Measurements from ENCODE around the gene STAM.

The STAM gene

DNA sequence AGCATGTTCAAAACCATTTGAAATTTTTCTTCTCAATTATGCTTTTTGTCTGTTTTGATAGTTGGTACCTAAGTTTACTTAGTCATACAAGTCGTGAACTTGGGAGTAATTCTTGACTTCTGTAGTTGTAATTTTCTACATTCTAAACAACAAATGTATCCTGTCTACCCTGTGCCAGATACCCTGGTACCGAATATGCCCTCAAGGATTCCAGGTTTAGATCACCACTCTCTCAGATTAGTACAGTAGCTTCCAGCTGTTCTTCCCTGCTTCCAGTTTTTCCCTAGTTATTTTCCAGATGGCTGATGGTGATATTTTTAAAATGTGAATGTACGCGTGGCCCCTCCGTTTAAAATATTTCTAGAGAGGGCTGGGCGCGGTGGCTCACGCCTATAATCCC, 6.5 kb downstream of the STAM start:
- Histone ChIP-seq H3K4me2 (ENCODE audit: low read length) (no peak overlapping the region), H3K36me3 (replicated peaks; ENCODE audit: low read depth, low read length) (peaks cover 14% of the 10 kb centered on the region), H4K20me1 (ENCODE audit: insufficient read depth, low read length) (peaks cover 12% of the 10 kb centered on the region), H3K27ac (ENCODE audit: low read length) (no peak overlapping the region), H3K9me3 (ENCODE audit: insufficient read depth, low read length) (peaks cover 8% of the 10 kb centered on the region; the same call in 1 of the 2 replicates), H3K4me3 (ENCODE audit: low read length) (no peak overlapping the region), H3K4me1 (ENCODE audit: low read length) (peaks cover 17% of the 10 kb centered on the region), H2AFZ (ENCODE audit: low read depth, low read length) (no peak overlapping the region), H3K27me3 (ENCODE audit: low read depth, low read length) (no peaks in the 10 kb centered on the region), H3K79me2 (ENCODE audit: low read length) (peaks cover 79% of the 10 kb centered on the region), H3K9ac (ENCODE audit: low read length) (no peak overlapping the region)
- TF ChIP-seq, protein P1, sequence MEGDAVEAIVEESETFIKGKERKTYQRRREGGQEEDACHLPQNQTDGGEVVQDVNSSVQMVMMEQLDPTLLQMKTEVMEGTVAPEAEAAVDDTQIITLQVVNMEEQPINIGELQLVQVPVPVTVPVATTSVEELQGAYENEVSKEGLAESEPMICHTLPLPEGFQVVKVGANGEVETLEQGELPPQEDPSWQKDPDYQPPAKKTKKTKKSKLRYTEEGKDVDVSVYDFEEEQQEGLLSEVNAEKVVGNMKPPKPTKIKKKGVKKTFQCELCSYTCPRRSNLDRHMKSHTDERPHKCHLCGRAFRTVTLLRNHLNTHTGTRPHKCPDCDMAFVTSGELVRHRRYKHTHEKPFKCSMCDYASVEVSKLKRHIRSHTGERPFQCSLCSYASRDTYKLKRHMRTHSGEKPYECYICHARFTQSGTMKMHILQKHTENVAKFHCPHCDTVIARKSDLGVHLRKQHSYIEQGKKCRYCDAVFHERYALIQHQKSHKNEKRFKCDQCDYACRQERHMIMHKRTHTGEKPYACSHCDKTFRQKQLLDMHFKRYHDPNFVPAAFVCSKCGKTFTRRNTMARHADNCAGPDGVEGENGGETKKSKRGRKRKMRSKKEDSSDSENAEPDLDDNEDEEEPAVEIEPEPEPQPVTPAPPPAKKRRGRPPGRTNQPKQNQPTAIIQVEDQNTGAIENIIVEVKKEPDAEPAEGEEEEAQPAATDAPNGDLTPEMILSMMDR (IDR thresholded peaks at IDR 0.05; ENCODE audit: low read depth, low read length): no peak
- TF ChIP-seq EZH2phosphoT487 (IDR thresholded peaks at IDR 0.05; ENCODE audit: low read depth): no peak

DNA sequence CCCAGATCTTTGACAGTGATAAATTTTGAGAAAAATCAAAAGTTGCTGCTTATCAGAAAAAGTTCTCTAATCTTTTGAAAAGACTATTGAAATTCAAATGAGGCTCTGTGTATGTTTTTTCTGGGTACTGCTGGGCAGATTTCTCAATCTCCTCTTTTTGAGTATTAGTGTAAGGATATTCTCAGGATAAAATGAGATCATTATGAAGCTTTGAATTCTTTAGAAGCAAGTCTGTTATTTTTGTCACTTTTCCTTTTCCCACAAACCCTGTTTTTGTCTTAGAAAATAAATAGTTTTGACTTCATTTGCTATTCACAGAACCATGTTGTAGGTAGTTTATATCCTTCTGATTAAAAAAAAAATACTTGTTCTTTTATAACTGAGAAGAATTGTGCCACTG, 7.9 kb downstream of the STAM start:
- H3K36me3 ChIP-seq (replicated peaks; ENCODE audit: low read depth, low read length): peaks cover 18% of the 10 kb centered on the region
- no peak overlapping the region for H2AFZ ChIP-seq (ENCODE audit: low read depth, low read length)
- peaks cover 78% of the 10 kb centered on the region for H3K79me2 ChIP-seq (ENCODE audit: low read length)
- TF ChIP-seq, protein P1 (IDR thresholded peaks at IDR 0.05; ENCODE audit: low read depth, low read length): no peak
- TF ChIP-seq EZH2phosphoT487 (IDR thresholded peaks at IDR 0.05; ENCODE audit: low read depth): no peak
- H3K4me1 ChIP-seq (ENCODE audit: low read length): peaks cover 22% of the 10 kb centered on the region
- no peak overlapping the region for H3K27ac ChIP-seq (ENCODE audit: low read length)
- H4K20me1 ChIP-seq (ENCODE audit: insufficient read depth, low read length): peaks cover 12% of the 10 kb centered on the region
- H3K4me2 ChIP-seq (ENCODE audit: low read length): no peak overlapping the region
- no peak overlapping the region for H3K9ac ChIP-seq (ENCODE audit: low read length)
- no peaks in the 10 kb centered on the region for H3K27me3 ChIP-seq (ENCODE audit: low read depth, low read length)
- no peak overlapping the region for H3K4me3 ChIP-seq (ENCODE audit: low read length)
- H3K9me3 ChIP-seq (ENCODE audit: insufficient read depth, low read length): peaks cover 8% of the 10 kb centered on the region; the same call in 1 of the 2 replicates

DNA sequence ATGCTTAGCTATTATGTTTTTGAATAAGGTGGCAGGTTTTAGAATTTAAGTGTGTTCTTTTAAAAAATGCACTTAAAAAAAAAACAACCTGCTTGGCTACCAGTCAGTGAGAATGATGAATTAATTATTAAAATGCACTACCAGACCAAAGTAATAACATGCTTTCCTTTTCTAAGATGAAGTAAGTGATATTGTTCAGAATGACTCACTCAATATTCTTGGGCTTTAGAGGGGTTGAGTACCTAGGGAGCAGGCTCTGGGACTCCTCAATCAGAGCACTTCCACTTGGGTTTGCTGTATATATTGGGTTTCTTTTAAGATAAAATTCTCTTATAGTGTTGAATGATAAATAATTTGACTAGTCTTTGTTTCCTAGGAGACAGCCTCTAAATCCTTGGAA, 8.6 kb downstream of the STAM start:
- Histone ChIP-seq H3K9ac (ENCODE audit: low read length) (no peak overlapping the region), H3K4me3 (ENCODE audit: low read length) (no peak overlapping the region), H3K79me2 (ENCODE audit: low read length) (peaks cover 78% of the 10 kb centered on the region), H3K9me3 (ENCODE audit: insufficient read depth, low read length) (peaks cover 8% of the 10 kb centered on the region; the same call in 1 of the 2 replicates), H4K20me1 (ENCODE audit: insufficient read depth, low read length) (peaks cover 12% of the 10 kb centered on the region), H3K4me1 (ENCODE audit: low read length) (peaks cover 24% of the 10 kb centered on the region), H2AFZ (ENCODE audit: low read depth, low read length) (no peak overlapping the region), H3K4me2 (ENCODE audit: low read length) (no peak overlapping the region), H3K36me3 (replicated peaks; ENCODE audit: low read depth, low read length) (peaks cover 18% of the 10 kb centered on the region), H3K27me3 (ENCODE audit: low read depth, low read length) (no peaks in the 10 kb centered on the region), H3K27ac (ENCODE audit: low read length) (no peak overlapping the region)
- TF ChIP-seq EZH2phosphoT487 (IDR thresholded peaks at IDR 0.05; ENCODE audit: low read depth): no peak
- TF ChIP-seq, protein P1 (IDR thresholded peaks at IDR 0.05; ENCODE audit: low read depth, low read length): no peak

DNA sequence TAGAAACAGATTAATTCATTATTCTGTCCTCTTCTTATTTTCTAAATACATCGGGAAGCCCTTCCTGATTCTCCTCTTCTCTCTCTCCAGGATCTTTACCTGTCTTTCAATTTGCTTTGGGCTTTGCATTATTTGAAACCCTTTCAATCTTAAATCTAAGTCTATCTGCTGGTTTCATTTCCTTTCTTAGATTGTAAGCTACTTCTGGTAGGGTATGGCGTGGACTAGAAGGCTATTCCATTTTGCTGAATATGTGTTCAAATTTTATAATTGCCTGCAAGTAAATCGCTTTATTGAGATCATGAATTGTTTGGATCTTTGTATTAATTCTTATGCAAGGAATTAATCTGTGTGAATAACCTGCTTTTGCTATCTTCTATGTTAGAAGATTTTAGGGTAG, 11.1 kb downstream of the STAM start:
- H3K36me3 ChIP-seq (replicated peaks; ENCODE audit: low read depth, low read length): peaks cover 18% of the 10 kb centered on the region
- H3K9me3 ChIP-seq (ENCODE audit: insufficient read depth, low read length): peaks cover 8% of the 10 kb centered on the region; the same call in 1 of the 2 replicates
- TF ChIP-seq EZH2phosphoT487 (IDR thresholded peaks at IDR 0.05; ENCODE audit: low read depth): no peak
- TF ChIP-seq, protein P1 (IDR thresholded peaks at IDR 0.05; ENCODE audit: low read depth, low read length): no peak
- H3K79me2 ChIP-seq (ENCODE audit: low read length): peaks cover 79% of the 10 kb centered on the region
- H3K4me1 ChIP-seq (ENCODE audit: low read length): peaks cover 24% of the 10 kb centered on the region
- no peaks in the 10 kb centered on the region for H3K27me3 ChIP-seq (ENCODE audit: low read depth, low read length)
- peak overlapping the region; percentile 49 for H3K27ac ChIP-seq (ENCODE audit: low read length)
- H3K4me2 ChIP-seq (ENCODE audit: low read length): peak overlapping the region; percentile 66
- H3K9ac ChIP-seq (ENCODE audit: low read length): no peak overlapping the region
- peaks cover 9% of the 10 kb centered on the region for H4K20me1 ChIP-seq (ENCODE audit: insufficient read depth, low read length)
- H3K4me3 ChIP-seq (ENCODE audit: low read length): peak overlapping the region; percentile 59
- H2AFZ ChIP-seq (ENCODE audit: low read depth, low read length): no peak overlapping the region

All from OCI-LY3 (cell line).